ENCODE results near the gene FAM131A.

- TF ChIP-seq SNAI2 (CRISPR knock-in tag; IDR thresholded peaks at IDR 0.05) (no peak), OSR1 (CRISPR knock-in tag; IDR thresholded peaks at IDR 0.05) (no peak), PATZ1 (CRISPR knock-in tag; IDR thresholded peaks at IDR 0.05; ENCODE audit: borderline replicate concordance) (no peak), RARB (CRISPR knock-in tag; IDR thresholded peaks at IDR 0.05) (no peak), ARNTL (CRISPR knock-in tag; IDR thresholded peaks at IDR 0.05; ENCODE audit: borderline replicate concordance, low read depth) (no peak), ZFP30 (CRISPR knock-in tag; IDR thresholded peaks at IDR 0.05) (no peak), PPARA (CRISPR knock-in tag; IDR thresholded peaks at IDR 0.05; ENCODE audit: borderline replicate concordance) (no peak), TSHZ2 (CRISPR knock-in tag; IDR thresholded peaks at IDR 0.05) (no peak), ZNF8 (CRISPR knock-in tag; IDR thresholded peaks at IDR 0.05) (no peak), CREB5 (CRISPR knock-in tag; IDR thresholded peaks at IDR 0.05; ENCODE audit: low read depth) (no peak), ZC3H10 (CRISPR knock-in tag; IDR thresholded peaks at IDR 0.05) (no peak), POU6F1 (CRISPR knock-in tag; IDR thresholded peaks at IDR 0.05; ENCODE audit: borderline replicate concordance, low read depth) (no peak)
These were observed 20.8 kb downstream of the FAM131A start for GRCh38 chr3:184358124-184358767.

All from SK-N-SH treated with all-trans-retinoic acid at 6 μM for 48 hours (cell line).